Esophagus squamous epithelium (tissue), 4 donors: ENCODE data around the gene CLEC4D.

Experiments
- POLR2A ChIP-seq, 4 donors: fragments of 450-650 bp; IDR thresholded peaks; one replicate each; pipeline ENCODE4 v1.6.1; 2017; ENCODE audit warnings: antibody characterized with exemption in 4 of 4, mild to moderate bottlenecking in 4 of 4, moderate library complexity in 3 of 4
- TF ChIP-seq, protein P1 (sequence below), 6 experiments: fragments of 450-650 bp in 4 of 6; fragments of 200-600 bp in 2 of 6; sonication (generic) in 2 of 6; IDR thresholded peaks; one replicate each; pipeline ENCODE4 v1.5.1; 2016 to 2019; ENCODE audit warnings: antibody characterized with exemption in 6 of 6, mild to moderate bottlenecking in 4 of 6, moderate library complexity in 4 of 6

DNA sequence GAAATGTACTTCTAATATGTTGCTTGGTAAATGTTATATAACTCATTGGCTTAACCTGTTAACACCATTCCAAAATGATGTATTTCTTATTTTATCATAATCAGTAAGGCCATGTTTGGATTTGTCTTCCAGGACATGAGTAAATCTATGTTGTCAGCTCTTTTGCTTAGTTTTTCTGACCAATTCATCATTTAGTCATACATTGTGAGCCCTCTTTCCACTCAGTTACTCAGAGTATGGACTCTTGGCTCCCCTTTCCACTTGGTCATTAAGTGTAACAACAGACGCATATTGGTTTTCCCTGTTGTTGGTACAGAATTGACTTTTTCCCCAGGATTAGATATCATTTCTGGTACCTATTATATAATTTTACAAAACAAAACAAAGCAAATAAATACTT, 9.0 kb upstream of the CLEC4D start:
- TF ChIP-seq POLR2A (IDR thresholded peaks at IDR 0.05): no peak
- TF ChIP-seq, protein P1, sequence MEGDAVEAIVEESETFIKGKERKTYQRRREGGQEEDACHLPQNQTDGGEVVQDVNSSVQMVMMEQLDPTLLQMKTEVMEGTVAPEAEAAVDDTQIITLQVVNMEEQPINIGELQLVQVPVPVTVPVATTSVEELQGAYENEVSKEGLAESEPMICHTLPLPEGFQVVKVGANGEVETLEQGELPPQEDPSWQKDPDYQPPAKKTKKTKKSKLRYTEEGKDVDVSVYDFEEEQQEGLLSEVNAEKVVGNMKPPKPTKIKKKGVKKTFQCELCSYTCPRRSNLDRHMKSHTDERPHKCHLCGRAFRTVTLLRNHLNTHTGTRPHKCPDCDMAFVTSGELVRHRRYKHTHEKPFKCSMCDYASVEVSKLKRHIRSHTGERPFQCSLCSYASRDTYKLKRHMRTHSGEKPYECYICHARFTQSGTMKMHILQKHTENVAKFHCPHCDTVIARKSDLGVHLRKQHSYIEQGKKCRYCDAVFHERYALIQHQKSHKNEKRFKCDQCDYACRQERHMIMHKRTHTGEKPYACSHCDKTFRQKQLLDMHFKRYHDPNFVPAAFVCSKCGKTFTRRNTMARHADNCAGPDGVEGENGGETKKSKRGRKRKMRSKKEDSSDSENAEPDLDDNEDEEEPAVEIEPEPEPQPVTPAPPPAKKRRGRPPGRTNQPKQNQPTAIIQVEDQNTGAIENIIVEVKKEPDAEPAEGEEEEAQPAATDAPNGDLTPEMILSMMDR (IDR thresholded peaks at IDR 0.05): no peak
